Measurements from ENCODE around the gene SNRPA. TPM values are rescaled to one million over a fixed set of nuclear protein-coding genes. Genes with fewer than 3 reads are reported as not detected.

Gene SNRPA
- total RNA-seq, 1 experiment from 2014 or later: 225 TPM

GRCh38 chr19:40803170-40803856 is 52.3 kb downstream of the SNRPA start:
- Mint-ChIP-seq H3K4me3 (peak overlapping the region; percentile 65 to 93), H3K27ac (peak overlapping the region in 2 of 3 experiments; percentile 74 to 84; a peak in 4 of 7 replicates), H3K9me3 (no peaks in the 10 kb centered on the region; a peak in 2 of 5 replicates), H3K36me3 (ENCODE audit: insufficient read depth in 1 of 3, low read depth in 3 of 3) (peaks cover 28 to 63% (median 52%) of the 10 kb centered on the region in 3 experiments; a peak in 6 of 7 replicates), H3K27me3 (ENCODE audit: low read depth) (no peaks in the 10 kb centered on the region; the same call in none of the 2 replicates), H3K4me1 (peaks cover 63 to 75% of the 10 kb centered on the region in 2 experiments)
- Histone ChIP-seq H3K23me2 (ENCODE audit: insufficient read length, low read depth, low read length, poor library complexity, severe bottlenecking) (peaks cover 7% of the 10 kb centered on the region), H2BK5ac (ENCODE audit: insufficient read length, low read length) (no peak overlapping the region), H2BK12ac (ENCODE audit: insufficient read length, low read depth, low read length) (no peak overlapping the region), H4K20me1 (ENCODE audit: control insufficient read depth, insufficient read depth, insufficient read length) (peaks cover 4% of the 10 kb centered on the region), H3K18ac (ENCODE audit: insufficient read length, low read depth, low read length) (no peak overlapping the region), H2AFZ (ENCODE audit: low read length) (no peak overlapping the region), H3K14ac (ENCODE audit: insufficient read depth, low read length) (no peak overlapping the region), H4K91ac (ENCODE audit: insufficient read length, low read depth, low read length) (no peak overlapping the region), H3K4me1 (ENCODE audit: insufficient read depth, low read length) (peaks cover 15% of the 10 kb centered on the region), H2AK5ac (ENCODE audit: insufficient read length, low read length) (no peak overlapping the region), H2BK20ac (ENCODE audit: low read depth, low read length, poor library complexity, severe bottlenecking) (no peak overlapping the region), H3K79me1 (ENCODE audit: insufficient read depth, low read depth, low read length, poor library complexity, severe bottlenecking) (peaks cover 8% of the 10 kb centered on the region), H3K79me2 (ENCODE audit: insufficient read depth, low read length) (peaks cover 22% of the 10 kb centered on the region; the same call in 1 of the 2 replicates), H3K9me3 (ENCODE audit: control insufficient read depth, low read depth, low read length) (no peaks in the 10 kb centered on the region), H3K27me3 (ENCODE audit: insufficient read depth, low read length) (no peaks in the 10 kb centered on the region), H3K4me2 (ENCODE audit: insufficient read depth, insufficient read length, low read length) (no peak overlapping the region), H3K4ac (ENCODE audit: low read depth, low read length) (no peak overlapping the region), H4K5ac (ENCODE audit: insufficient read length, low read depth, low read length) (no peak overlapping the region), H3K27ac (ENCODE audit: insufficient read length, low read depth, low read length) (no peak overlapping the region), H2BK120ac (ENCODE audit: low read depth, low read length, poor library complexity, severe bottlenecking) (no peak overlapping the region), H2BK15ac (ENCODE audit: low read depth, low read length) (no peak overlapping the region), H3K9ac (ENCODE audit: extremely low read depth, insufficient read length, low read length) (no peak overlapping the region), H3T11ph (ENCODE audit: low read length) (no peak overlapping the region), H3K23ac (ENCODE audit: insufficient read length, low read depth, low read length) (no peak overlapping the region), H4K8ac (replicated peaks; ENCODE audit: insufficient read length, low read depth, low read length) (no peak overlapping the region), H3K56ac (ENCODE audit: insufficient read length, low read depth, low read length) (no peak overlapping the region)
- TF ChIP-seq CTCF (conservative IDR thresholded peaks at IDR 0.05): no peak
- WGBS (ENCODE audit: extremely low coverage, insufficient read length, low lambda C conversion rate): no CpG with 5 or more reads among the region's 9 CpGs
- DNase-seq: no peak
